ENCODE measurements around the gene GPX4.

Gene GPX4

DNA sequence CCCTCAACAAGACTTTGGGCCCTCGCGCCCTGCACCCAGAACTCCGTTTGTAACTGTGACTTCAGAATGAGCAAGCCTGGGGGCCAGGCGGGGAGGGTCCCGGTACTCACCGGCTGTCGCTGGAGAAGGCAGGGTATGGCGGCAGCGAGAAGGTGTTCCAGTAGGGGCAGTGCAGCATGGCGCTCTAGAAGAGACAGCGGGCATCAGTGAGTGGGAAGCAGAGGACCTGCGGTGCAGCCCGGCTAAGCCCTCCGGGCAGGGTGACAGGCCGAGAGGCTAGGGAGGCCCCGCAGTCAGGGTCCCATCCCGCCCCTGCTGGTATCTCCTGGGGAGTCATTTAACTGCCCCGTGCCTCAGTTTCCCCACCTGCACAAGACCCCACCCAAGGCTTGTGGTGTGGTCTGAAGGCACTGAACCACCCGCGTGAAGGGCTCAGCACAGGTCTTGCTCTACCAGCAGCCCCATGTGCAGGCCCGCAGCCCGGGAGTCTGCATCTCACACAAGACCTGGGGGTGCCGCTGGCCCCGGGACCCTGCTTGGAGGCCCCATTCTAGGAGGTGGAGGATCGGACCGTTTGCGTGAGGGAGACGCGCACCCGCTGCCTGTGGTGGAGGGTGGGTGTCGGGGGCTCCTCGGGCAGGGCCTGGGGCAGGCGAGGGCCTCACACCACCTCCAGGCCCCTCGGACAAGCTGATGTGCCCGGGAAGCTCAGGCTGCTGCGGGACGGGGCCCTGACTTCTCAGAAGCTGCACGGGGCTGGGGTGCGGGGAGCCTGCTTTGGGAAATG lies 45.7 kb downstream of the GPX4 start:
- no peaks in the 10 kb centered on the region for H3K9me3 ChIP-seq (ENCODE audit: insufficient read depth, low read depth, low read length)
- peaks cover 19% of the 10 kb centered on the region; the same call in 1 of the 2 replicates for H3K36me3 ChIP-seq (ENCODE audit: insufficient read depth, low read length)
- no peak overlapping the region for H2AFZ ChIP-seq (ENCODE audit: low read length)
- no peaks in the 10 kb centered on the region for H4K20me1 ChIP-seq (ENCODE audit: insufficient read depth, low read length, poor library complexity, severe bottlenecking)
- H3F3A ChIP-seq (ENCODE audit: low read depth) = no peaks in the 10 kb centered on the region
- no peak overlapping the region for H3K4me3 ChIP-seq (ENCODE audit: low read length, poor library complexity, severe bottlenecking)
- no peaks in the 10 kb centered on the region for H3K79me2 ChIP-seq (ENCODE audit: insufficient read depth, low read length)
- TF ChIP-seq, protein P1, sequence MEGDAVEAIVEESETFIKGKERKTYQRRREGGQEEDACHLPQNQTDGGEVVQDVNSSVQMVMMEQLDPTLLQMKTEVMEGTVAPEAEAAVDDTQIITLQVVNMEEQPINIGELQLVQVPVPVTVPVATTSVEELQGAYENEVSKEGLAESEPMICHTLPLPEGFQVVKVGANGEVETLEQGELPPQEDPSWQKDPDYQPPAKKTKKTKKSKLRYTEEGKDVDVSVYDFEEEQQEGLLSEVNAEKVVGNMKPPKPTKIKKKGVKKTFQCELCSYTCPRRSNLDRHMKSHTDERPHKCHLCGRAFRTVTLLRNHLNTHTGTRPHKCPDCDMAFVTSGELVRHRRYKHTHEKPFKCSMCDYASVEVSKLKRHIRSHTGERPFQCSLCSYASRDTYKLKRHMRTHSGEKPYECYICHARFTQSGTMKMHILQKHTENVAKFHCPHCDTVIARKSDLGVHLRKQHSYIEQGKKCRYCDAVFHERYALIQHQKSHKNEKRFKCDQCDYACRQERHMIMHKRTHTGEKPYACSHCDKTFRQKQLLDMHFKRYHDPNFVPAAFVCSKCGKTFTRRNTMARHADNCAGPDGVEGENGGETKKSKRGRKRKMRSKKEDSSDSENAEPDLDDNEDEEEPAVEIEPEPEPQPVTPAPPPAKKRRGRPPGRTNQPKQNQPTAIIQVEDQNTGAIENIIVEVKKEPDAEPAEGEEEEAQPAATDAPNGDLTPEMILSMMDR (conservative IDR thresholded peaks at IDR 0.05; ENCODE audit: low read length) = no peak
- no peak for TF ChIP-seq EZH2phosphoT487 (IDR thresholded peaks at IDR 0.05; ENCODE audit: borderline replicate concordance)
- no peaks in the 10 kb centered on the region for H3K27me3 ChIP-seq (ENCODE audit: insufficient read depth, low read length, poor library complexity, severe bottlenecking)
- H3K9ac ChIP-seq (ENCODE audit: low read depth, low read length, poor library complexity, severe bottlenecking) = no peak overlapping the region
- no peaks in the 10 kb centered on the region for H3K4me1 ChIP-seq (ENCODE audit: insufficient read depth, low read length, poor library complexity, severe bottlenecking)
- no peak overlapping the region for H3K4me2 ChIP-seq (ENCODE audit: low read depth, low read length, poor library complexity, severe bottlenecking)
- H3K9me2 ChIP-seq (replicated peaks; ENCODE audit: low read depth, low read length) = no peaks in the 10 kb centered on the region

DNA sequence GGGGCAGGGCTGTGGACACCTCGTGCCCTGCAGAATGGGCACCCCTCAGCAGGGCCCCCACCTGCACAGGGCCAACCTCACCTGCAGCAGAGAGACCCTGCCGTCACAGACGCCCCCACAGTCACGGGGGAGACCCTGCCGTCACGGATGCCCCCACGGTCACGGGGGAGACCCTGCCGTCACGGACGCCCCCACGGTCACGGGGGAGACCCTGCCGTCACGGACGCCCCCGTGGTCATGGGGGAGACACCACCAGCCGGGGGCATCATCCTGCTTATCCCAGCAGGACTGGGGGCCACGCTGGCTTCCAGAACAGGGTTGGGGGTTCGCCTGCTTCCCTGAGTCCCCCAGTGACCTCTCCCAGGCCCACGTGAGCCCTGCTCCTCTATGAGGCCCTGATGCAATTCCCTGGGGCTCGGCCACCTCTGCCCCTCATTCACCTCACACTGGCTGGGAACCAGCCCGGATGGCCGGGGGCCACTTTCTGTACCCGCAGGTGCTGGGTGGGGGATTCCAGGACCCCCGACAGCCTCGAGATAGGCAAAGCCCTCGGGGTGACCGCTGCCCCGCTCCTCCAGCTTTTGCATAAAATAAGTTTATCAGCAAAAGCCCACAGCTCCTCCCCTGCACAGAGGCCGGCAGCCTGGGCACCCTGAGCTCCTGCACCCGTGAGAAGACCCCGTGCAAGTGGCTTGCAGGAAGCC lies 46.7 kb downstream of the GPX4 start:
- Histone ChIP-seq H3F3A (ENCODE audit: low read depth) (no peaks in the 10 kb centered on the region), H3K27me3 (ENCODE audit: insufficient read depth, low read length, poor library complexity, severe bottlenecking) (no peaks in the 10 kb centered on the region), H3K9me2 (replicated peaks; ENCODE audit: low read depth, low read length) (no peaks in the 10 kb centered on the region), H3K4me3 (ENCODE audit: low read length, poor library complexity, severe bottlenecking) (no peak overlapping the region), H2AFZ (ENCODE audit: low read length) (no peak overlapping the region), H4K20me1 (ENCODE audit: insufficient read depth, low read length, poor library complexity, severe bottlenecking) (peaks cover 4% of the 10 kb centered on the region), H3K9me3 (ENCODE audit: insufficient read depth, low read depth, low read length) (no peaks in the 10 kb centered on the region), H3K4me1 (ENCODE audit: insufficient read depth, low read length, poor library complexity, severe bottlenecking) (no peaks in the 10 kb centered on the region), H3K4me2 (ENCODE audit: low read depth, low read length, poor library complexity, severe bottlenecking) (no peak overlapping the region), H3K36me3 (ENCODE audit: insufficient read depth, low read length) (peaks cover 19% of the 10 kb centered on the region; the same call in 1 of the 2 replicates), H3K79me2 (ENCODE audit: insufficient read depth, low read length) (0 out of 2 replicates have a peak, but pooled peaks cover 2% of the 10 kb centered on the region), H3K9ac (ENCODE audit: low read depth, low read length, poor library complexity, severe bottlenecking) (no peak overlapping the region)
- TF ChIP-seq, protein P1 (conservative IDR thresholded peaks at IDR 0.05; ENCODE audit: low read length) = no peak
- no peak for TF ChIP-seq EZH2phosphoT487 (IDR thresholded peaks at IDR 0.05; ENCODE audit: borderline replicate concordance)

DNA sequence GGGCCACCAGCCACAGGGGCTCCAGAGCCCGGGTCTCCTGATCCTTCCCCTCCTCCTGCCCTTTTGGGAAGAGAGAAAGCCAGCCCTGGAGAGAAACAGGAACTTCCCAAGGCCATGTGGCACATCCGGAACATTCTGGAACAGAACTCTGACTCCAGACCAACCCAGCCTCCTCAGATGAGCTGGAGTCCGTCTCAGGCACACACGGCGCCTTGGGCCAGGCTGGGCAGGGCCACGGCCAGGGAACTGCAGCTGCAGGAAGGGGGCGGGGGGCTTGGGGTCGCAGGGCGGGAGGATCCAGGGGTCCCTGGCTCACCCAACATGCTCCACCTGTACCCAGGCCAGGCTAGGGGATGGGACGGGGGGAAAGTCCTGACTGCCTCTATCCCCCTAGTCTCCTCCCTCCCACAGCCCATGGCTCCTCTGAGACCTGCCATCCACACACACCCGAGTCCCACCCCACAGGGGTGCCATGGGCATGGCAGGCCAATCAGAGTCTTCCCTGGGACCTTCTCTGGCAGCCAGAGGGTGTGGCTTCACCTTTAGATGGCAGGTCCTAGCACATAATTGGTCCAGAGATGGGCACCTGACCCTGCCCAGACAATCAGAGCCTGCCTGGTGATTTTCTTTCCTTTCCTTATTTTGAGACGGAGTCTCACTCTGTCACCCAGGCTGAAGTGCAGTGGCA lies 47.4 kb downstream of the GPX4 start:
- H3K36me3 ChIP-seq (ENCODE audit: insufficient read depth, low read length) = peaks cover 19% of the 10 kb centered on the region; the same call in 1 of the 2 replicates
- peaks cover 4% of the 10 kb centered on the region for H4K20me1 ChIP-seq (ENCODE audit: insufficient read depth, low read length, poor library complexity, severe bottlenecking)
- H3K4me1 ChIP-seq (ENCODE audit: insufficient read depth, low read length, poor library complexity, severe bottlenecking) = no peaks in the 10 kb centered on the region
- no peak overlapping the region for H3K9ac ChIP-seq (ENCODE audit: low read depth, low read length, poor library complexity, severe bottlenecking)
- TF ChIP-seq, protein P1 (conservative IDR thresholded peaks at IDR 0.05; ENCODE audit: low read length) = no peak
- no peak for TF ChIP-seq EZH2phosphoT487 (IDR thresholded peaks at IDR 0.05; ENCODE audit: borderline replicate concordance)
- no peaks in the 10 kb centered on the region for H3K9me2 ChIP-seq (replicated peaks; ENCODE audit: low read depth, low read length)
- no peak overlapping the region for H3K4me3 ChIP-seq (ENCODE audit: low read length, poor library complexity, severe bottlenecking)
- H3K79me2 ChIP-seq (ENCODE audit: insufficient read depth, low read length) = 0 out of 2 replicates have a peak, but pooled peaks cover 2% of the 10 kb centered on the region
- H3K4me2 ChIP-seq (ENCODE audit: low read depth, low read length, poor library complexity, severe bottlenecking) = no peak overlapping the region
- no peaks in the 10 kb centered on the region for H3K9me3 ChIP-seq (ENCODE audit: insufficient read depth, low read depth, low read length)
- no peaks in the 10 kb centered on the region for H3F3A ChIP-seq (ENCODE audit: low read depth)
- no peak overlapping the region for H2AFZ ChIP-seq (ENCODE audit: low read length)
- no peaks in the 10 kb centered on the region for H3K27me3 ChIP-seq (ENCODE audit: insufficient read depth, low read length, poor library complexity, severe bottlenecking)
